ENCODE measurements around the gene PPP2R2C. TPM values are rescaled to one million over a fixed set of nuclear protein-coding genes. Genes with fewer than 3 reads are reported as not detected.

PPP2R2C gene
- total RNA-seq, 1 experiment from 2014 or later = 8.1 TPM

DNA sequence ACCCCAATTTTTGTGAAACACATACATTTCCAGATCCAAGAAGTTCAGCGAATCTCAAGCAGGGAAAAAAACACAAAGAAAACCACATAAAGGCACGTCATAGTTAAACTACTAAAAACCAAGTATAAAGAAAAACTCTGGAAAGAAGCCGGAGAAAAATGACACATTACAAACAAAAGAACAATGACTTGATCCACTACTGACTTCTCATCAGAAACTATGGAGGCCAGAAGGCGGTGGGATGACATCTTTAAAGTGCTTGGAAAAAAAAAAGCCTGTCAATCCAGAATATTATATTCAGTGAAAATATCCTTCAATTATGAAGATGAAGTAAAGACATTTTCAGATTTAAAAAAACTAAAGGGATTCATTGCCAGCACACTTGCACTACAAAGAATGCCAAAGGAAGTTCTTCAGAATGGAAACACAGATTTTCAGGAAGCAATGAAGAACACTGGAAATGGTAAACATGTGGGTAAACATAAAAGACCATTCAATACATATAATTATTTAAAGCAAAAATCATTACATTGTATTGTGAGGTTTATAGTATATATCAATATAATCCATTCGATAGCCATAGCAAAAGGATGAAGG is 32.6 kb upstream of the PPP2R2C start:
- no peak overlapping the region for H2BK5ac ChIP-seq (ENCODE audit: insufficient read length, low read length)
- H2BK20ac ChIP-seq (ENCODE audit: low read depth, low read length, poor library complexity, severe bottlenecking) = no peak overlapping the region
- no peaks in the 10 kb centered on the region for H3K79me1 ChIP-seq (ENCODE audit: insufficient read depth, low read depth, low read length, poor library complexity, severe bottlenecking)
- no peak overlapping the region for H3K23ac ChIP-seq (ENCODE audit: insufficient read length, low read depth, low read length)
- H3K56ac ChIP-seq (ENCODE audit: insufficient read length, low read depth, low read length) = no peak overlapping the region
- H3K27me3 ChIP-seq (ENCODE audit: insufficient read depth, low read length) = no peaks in the 10 kb centered on the region
- H3K4ac ChIP-seq (ENCODE audit: low read depth, low read length) = no peak overlapping the region
- no peaks in the 10 kb centered on the region for H3K23me2 ChIP-seq (ENCODE audit: insufficient read length, low read depth, low read length, poor library complexity, severe bottlenecking)
- H3K14ac ChIP-seq (ENCODE audit: insufficient read depth, low read length) = no peak overlapping the region
- no peak overlapping the region for H2BK120ac ChIP-seq (ENCODE audit: low read depth, low read length, poor library complexity, severe bottlenecking)
- no peak overlapping the region for H4K5ac ChIP-seq (ENCODE audit: insufficient read length, low read depth, low read length)
- Mint-ChIP-seq H3K27ac (no peak overlapping the region), H3K4me1 (no peaks in the 10 kb centered on the region), H3K36me3 (ENCODE audit: insufficient read depth in 1 of 3, low read depth in 3 of 3) (peaks cover 0 to 16% (median 0%) of the 10 kb centered on the region in 3 experiments; a peak in 3 of 7 replicates), H3K9me3 (peaks cover 34 to 39% of the 10 kb centered on the region in 2 experiments), H3K27me3 (ENCODE audit: low read depth) (peaks cover 29% of the 10 kb centered on the region), H3K4me3 (no peak overlapping the region)
- no peaks in the 10 kb centered on the region for H3K79me2 ChIP-seq (ENCODE audit: insufficient read depth, low read length)
- H2AK5ac ChIP-seq (ENCODE audit: insufficient read length, low read length) = no peak overlapping the region
- no peak for DNase-seq
- H4K91ac ChIP-seq (ENCODE audit: insufficient read length, low read depth, low read length) = no peak overlapping the region
- no peak overlapping the region for H2AFZ ChIP-seq (ENCODE audit: low read length)
- no peak overlapping the region for H2BK12ac ChIP-seq (ENCODE audit: insufficient read length, low read depth, low read length)
- no CpG with 5 or more reads among the region's 5 CpGs for WGBS (ENCODE audit: extremely low coverage, insufficient read length, low lambda C conversion rate)
- H3K4me2 ChIP-seq (ENCODE audit: insufficient read depth, insufficient read length, low read length) = no peak overlapping the region
- no peak overlapping the region for H3T11ph ChIP-seq (ENCODE audit: low read length)
- H3K9ac ChIP-seq (ENCODE audit: extremely low read depth, insufficient read length, low read length) = no peak overlapping the region
- H4K8ac ChIP-seq (replicated peaks; ENCODE audit: insufficient read length, low read depth, low read length) = no peak overlapping the region
- H3K4me1 ChIP-seq (ENCODE audit: insufficient read depth, low read length) = no peaks in the 10 kb centered on the region
- no peaks in the 10 kb centered on the region for H4K20me1 ChIP-seq (ENCODE audit: control insufficient read depth, insufficient read depth, insufficient read length)
- H3K9me3 ChIP-seq (ENCODE audit: control insufficient read depth, low read depth, low read length) = peaks cover 18% of the 10 kb centered on the region
- no peak overlapping the region for H3K18ac ChIP-seq (ENCODE audit: insufficient read length, low read depth, low read length)
- H3K27ac ChIP-seq (ENCODE audit: insufficient read length, low read depth, low read length) = no peak overlapping the region
- no peak overlapping the region for H2BK15ac ChIP-seq (ENCODE audit: low read depth, low read length)
- TF ChIP-seq, protein P1, sequence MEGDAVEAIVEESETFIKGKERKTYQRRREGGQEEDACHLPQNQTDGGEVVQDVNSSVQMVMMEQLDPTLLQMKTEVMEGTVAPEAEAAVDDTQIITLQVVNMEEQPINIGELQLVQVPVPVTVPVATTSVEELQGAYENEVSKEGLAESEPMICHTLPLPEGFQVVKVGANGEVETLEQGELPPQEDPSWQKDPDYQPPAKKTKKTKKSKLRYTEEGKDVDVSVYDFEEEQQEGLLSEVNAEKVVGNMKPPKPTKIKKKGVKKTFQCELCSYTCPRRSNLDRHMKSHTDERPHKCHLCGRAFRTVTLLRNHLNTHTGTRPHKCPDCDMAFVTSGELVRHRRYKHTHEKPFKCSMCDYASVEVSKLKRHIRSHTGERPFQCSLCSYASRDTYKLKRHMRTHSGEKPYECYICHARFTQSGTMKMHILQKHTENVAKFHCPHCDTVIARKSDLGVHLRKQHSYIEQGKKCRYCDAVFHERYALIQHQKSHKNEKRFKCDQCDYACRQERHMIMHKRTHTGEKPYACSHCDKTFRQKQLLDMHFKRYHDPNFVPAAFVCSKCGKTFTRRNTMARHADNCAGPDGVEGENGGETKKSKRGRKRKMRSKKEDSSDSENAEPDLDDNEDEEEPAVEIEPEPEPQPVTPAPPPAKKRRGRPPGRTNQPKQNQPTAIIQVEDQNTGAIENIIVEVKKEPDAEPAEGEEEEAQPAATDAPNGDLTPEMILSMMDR (conservative IDR thresholded peaks at IDR 0.05) = no peak

Data from H9 (cell line).